HG03469 (cell line): ENCODE data around the gene SBK2.
"Not testable (repeated sequence)": the region's sequence is repeated elsewhere in the genome, so short reads cannot be mapped to it uniquely, and the experiment has no call there.

Experiments used
- ATAC-seq: cut with Tn5 transposase; IDR thresholded peaks from one replicate; pipeline ENCODE4 v1.9.1; 2021; ENCODE audit warnings: mild to moderate bottlenecking, moderate library complexity, moderate number of reproducible peaks; ENCODE audit not compliant: unreplicated experiment

Gene SBK2, protein sequence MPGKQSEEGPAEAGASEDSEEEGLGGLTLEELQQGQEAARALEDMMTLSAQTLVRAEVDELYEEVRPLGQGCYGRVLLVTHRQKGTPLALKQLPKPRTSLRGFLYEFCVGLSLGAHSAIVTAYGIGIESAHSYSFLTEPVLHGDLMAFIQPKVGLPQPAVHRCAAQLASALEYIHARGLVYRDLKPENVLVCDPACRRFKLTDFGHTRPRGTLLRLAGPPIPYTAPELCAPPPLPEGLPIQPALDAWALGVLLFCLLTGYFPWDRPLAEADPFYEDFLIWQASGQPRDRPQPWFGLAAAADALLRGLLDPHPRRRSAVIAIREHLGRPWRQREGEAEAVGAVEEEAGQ

DNA sequence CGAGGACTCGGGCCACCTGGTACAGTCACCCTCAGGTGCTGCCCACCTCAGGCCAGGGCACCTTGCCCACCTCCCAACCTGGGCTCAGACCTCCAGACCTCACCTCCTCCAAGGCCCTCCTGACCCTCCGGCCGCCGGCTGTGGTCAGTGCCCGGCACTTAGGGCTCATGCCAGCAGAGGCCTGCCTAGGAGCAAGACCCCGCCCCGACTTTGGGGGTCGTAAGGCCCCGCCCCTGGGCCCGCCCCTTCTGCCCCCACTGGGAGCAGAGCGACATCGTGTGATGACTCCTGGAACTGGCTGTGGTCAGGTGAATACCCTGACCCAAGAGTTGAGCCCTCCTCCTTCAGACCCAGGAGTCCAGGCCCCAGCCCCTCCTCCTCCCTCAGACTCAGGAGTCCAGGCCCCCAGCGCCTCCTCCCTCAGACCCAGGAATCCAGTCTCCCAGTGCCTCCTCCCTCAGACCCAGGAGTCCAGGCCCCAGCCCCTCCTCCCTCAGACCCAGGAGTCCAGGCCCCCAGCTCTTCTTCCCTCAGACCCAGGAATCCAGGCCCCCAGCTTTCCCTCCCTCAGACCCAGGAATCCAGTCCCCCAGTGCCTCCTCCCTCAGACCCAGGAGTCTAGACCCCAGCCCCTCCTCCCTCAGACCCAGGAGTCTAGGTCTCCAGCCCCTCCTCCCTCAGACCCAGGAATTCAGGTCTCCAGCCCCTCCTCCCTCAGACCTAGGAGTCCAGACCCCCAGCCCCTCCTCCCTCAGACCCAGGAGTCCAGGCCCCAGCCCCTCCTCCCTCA lies at the start of gene SBK2:
Gene SBK2, minus strand, starts transcription at position 183 of the 790 bp plus-strand sequence. CDS start 839 bp downstream, outside the sequence.
- ATAC-seq, result no peak

DNA sequence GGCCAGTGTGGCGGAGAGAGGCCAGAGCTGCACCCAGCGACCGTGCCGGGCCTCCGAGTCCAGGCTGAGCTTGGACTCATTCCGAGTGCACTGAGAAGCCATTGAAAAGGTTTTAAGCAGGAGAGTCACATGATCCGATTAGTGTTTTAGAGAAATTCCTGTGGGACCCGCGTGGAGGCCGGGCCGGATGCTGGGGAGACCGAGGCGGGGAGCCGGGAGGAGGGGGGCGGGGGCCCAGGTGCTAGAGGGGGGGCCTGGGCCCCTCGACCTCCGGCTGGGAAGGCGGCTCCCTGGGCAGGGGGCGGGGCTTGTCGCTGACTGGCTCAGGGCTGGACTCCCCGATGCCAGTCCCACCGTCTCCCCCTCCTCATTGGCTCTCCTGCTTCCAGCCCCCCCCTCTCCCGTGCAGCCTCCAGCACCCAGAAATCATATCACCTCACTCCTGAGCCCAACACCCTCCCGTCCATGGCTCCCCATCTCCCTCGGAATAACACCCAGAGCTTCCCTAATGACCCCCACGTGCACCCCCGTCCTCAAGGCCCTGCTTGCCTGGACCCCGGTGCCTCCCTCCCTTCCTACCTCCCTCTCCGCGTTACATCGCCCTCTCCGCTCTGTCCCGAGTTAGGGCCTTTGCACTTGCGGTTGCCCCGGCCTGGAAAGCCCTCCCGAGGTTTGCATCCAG lies 48.9 kb upstream of the SBK2 start:
- ATAC-seq, result no peak

DNA sequence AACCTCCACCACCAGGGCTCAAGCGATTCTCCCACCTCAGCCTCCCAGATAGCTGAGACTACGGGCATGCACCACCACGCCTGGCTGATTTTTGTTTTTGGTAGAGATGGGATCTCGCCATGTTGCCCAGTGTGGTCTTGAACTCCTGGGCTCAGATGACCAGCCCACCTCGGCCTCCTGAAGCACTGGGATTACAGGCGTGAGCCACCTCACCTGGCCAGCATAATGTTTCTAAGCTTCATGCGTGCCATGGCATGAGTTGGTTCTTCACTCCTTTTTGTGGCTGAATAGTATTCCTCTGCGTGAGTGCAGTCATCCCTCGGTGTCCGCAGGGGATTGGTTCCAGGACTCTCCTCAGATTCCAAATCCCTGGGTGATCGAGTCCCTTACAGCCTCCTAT lies 47.9 kb upstream of the SBK2 start:
- ATAC-seq, result no peak

DNA sequence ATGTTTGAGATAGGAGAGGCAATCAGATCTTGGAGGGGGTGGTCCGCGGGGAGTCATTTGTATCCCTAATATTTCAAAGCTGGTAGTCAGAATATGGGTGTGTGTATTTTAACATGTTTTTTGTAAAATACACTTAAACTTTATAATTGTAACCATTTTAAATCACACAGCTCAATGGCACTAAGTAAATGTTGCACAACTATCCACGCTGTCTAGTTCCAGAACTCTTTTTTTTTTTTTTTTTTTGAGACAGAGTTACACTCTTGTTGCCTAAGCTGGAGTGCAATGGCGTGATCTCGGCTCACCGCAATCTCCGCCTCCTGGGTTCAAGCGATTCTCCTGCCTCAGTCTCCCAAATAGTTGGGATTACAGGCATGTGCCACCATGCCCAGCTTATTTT lies 47.0 kb upstream of the SBK2 start:
- not testable (repeated sequence) for ATAC-seq

DNA sequence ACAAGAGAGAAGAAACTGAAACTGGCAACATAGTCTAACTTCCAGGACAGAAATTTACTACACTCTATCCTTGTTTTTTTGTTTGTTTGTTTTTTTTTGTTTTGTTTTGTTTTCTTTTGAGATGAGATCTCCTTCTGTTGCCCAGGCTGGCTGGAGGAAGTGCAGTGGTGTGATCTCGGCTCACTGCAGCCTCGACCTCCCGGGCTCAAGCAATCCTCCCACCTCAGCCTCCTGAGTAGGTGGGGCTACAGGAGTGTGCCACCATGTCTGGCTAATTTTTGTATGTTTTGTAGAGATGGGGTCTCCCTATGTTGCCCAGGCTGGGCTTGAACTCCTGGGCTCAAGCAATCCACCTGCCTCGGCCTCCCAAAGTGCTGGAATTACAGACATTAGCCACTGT lies 45.4 kb upstream of the SBK2 start:
- not testable (repeated sequence) for ATAC-seq

DNA sequence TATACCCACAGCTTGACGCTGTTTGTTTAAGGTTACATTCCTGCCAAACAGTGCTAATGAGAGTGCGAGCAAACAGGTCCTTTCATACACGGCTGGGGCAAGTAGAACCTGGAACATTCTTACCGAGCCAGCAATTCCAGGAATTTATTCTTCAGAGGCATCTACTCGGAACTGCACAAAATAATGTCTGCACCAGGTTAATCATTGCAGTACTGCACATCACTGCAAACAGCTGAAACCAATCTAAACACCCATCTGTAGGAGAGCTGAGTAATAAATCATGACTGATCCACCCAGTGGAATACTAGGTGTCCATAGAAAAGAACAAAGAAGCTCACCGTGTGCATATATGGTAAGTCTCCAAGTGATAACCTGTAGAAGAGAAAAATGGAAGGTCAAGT lies 44.9 kb upstream of the SBK2 start:
- no peak for ATAC-seq

DNA sequence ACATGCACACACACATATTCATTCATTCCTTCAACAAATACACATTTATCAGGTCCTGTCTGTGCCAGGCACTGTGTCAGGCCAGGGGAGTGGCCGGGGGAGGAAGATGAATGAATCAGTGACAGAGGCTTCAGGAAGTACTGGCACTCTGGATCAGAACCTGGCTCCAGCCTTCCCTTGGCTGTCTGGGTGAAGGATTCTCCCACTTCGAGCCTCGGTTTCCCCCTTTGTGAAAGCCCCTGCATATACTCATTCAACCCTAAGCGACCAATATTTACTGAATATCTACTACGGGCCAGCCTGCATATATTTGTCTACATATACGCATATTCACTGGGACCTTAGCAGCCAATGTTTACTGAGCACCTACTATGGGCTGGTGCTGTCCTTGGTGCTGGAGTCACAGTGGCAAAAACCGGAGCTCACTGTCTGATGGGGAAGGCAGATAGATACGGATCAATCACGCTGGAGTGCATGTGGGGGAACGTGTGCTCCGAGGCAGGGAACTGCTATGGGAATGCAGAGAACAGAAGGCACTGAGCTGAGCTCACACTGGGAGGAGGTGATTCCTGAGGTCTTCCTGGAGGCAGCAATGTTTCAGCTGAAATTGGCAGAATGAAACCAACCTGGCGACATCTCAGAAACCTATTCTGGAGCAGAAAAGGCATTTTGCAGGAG lies 44.4 kb upstream of the SBK2 start:
- ATAC-seq, result no peak

DNA sequence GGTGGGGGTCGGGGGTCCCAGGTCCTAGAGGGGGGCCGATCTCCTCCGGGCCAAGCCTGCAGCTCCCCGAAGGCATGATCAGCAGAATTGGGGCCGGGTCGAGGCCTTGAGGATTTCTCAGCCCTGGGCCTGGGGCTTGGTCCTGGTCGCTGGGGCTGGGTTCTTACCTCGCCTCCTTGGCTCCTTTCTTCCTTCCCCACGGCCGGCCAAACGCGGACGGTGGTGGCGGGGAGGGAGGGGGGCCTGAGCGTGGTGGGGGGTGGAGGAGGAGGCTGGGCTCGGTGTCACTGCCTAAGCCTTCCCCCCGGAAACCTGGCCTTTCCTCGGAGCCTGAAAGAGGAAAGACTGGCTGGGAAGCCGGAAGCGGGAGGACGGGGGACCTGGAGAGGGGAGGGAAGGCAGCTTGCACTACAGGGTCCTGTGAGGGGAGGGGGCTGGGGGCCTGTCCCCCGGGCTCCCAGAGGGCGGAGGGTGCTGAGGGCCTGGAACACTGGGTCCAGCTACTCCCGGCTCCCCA lies 43.8 kb upstream of the SBK2 start, which contains the start of gene ZNF579:
Gene ZNF579, minus strand, starts transcription at position 221 of the 517 bp plus-strand sequence. CDS start 1,209 bp downstream, outside the sequence.
- no peak for ATAC-seq

DNA sequence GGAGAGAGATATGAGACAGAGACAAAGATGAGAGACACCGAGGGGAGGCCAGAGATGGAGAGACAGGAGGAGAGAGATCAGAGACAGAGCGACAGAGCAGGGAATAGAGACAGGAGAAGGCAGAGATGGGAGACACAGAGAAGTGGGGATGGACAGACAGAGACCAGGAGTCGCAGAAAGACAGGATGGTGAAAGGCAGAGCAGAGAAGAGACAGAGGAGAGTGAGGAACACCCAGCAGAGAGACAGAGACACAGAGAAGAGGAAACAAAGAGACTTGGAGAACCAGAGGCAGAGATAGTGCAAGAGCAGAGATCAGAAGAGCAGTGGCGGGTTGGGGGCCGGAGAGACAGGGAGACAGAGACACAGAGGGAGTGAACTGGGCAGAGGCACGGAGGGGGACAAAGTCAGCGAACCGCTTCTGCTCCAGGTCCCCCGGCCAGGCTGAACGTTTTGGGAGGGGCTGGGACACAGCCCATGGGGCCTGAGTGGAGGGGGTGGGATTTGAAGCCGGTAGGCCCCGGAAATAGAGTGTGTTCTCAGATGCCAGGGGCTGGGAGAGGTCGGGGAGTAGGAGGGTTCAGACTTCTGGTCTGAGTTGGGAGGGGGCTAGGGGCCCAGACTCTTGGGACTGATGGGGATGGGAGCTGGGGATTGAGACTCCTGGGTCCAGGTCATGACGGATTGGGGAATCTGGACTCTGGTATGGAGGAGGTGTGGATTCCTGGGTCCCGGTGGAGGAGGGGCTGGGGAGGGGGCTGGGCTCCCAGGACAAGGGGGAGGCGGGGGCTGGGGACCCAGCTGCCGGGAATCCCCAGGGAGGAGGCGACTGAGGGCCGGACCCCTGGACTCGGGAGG lies 43.1 kb upstream of the SBK2 start:
- no peak for ATAC-seq

DNA sequence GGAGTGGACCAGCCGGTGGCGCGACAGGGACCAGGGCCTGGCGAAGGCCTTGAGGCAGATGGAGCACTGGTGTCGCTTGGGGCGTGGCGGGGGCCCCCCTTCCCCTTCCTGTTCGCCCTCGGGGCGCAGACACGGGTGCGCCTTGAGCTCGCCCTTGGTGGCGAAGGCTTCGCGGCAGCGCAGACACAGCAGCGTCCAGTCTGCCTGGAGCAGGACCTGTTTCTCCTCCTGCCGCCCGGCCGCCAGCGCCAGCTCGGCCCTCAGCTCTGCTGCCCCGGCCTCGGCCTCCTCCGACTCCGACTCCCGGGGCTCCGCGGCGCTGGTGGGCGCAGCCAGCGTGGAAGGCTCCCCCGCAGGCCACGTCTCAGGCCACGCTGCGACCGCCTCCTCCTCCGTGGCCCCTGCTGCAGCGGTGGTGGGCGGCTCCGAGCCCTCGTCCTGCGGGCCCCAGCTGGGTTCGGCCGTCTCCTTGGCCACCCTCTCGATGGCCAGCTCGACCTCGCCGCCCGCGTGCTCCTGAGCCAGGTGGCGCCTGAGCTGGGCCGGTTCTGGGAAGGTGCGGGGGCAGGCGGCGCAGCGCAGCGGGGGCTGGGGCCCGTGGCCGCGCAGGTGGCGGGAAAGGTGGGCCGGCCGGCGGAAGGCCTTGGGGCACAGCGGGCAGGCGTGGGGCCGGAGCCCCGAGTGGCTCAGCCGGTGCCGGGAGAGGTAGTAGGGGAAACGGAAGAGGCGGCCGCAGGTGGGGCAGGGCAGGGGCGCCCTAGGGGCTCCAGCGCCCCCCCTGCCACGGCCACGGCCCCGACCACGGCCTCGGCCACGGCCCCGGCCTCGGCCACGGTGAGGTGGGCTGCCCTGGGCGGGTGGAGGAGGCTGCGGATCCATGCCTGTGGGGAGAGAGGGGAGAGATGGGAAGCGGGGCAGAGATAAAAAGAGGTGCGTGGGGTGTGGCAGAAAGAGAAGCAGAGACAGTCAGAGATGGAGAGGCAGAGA lies 42.1 kb upstream of the SBK2 start:
- no peak for ATAC-seq

DNA sequence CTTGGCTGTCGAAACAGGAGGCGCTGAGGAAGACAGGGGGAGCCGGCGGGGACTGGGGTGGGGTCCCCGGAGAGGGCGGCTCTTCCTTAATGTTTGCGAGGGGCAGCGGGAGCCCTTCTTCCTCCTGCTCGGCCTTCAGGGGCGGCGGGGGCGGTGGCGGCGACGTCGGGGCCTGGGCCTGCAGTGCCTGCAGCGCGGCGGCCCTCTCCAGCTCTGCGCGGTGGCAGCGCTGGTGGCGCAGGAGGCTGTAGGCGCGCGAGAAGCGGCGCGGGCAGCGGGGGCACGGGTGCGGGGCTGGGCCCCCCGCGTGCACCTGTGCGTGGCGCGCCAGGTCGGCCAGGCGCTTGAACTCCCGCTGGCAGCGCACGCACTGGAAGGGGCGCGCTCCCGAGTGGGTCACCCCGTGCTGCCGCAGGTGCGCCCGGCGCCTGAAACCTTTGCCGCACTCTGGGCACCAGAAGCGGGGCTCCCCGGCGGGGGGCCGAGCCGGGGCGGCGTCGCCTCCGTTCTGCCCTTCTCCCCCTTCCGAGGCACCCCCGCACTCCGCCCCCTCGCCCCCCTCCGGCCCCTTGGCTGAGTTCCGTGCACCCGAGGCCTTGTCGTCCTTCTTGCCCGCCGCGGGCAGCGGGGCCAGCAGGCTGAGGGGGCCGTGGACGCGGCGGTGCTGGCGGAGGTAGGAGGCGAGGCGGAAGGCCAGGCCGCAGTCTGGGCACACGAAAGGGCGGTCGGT lies 41.3 kb upstream of the SBK2 start:
- no peak for ATAC-seq

DNA sequence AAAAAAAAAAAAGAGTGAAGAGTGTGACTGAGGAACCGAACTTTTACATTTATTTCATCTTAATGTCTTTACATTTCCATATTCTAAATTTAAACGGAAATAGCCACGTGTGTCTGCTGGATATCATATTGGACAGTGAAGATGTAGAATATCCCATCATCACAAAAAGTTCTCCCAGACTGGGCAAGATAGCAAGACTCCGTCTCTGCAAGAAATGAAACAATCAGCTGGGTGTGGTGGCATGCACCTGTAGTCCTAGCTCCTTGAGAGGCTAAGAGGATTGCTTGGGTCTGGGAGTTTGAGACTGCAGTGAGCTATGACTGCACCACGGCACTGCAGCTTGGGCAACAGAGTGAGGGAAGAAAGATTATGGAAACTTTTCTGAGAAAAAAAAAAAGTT lies 39.8 kb upstream of the SBK2 start:
- no peak for ATAC-seq

DNA sequence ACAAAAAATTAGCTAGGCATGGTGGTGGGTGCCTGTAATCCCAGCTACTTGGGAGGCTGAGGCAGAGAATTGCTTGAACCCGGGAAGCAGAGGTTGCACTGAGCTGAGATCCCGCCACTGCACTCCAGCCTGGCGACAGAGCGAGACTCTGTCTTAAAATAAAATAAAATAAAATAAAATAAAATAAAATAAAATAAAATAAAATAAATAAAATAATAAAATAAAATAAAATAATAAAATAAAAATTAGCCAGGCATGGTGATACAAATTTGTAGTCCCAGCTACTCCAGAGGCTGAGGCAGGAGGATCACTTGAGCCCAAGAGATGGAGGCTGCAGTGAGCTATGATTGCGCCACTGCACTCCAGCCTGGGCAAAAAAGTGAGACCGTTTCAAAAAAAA lies 37.0 kb upstream of the SBK2 start:
- ATAC-seq, result not testable (repeated sequence)

DNA sequence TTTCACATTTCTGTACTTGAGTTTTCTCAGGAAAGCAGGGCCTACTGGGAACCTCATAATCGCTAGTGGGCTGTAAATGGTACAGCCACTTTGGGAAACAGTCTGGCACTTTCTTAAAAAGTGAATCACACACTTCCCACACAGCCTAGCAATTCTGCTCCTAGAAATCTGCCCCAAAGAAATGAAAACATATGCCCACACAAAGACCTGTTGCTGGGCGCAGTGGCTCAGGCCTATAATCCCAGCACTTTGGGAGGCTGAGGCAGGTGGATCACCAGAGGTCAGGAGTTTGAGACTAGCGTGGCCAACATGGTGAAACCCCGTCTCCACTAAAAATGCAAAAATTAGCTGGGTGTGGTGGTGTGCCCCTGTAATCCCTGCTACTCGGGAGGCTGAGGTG lies 32.5 kb upstream of the SBK2 start:
- ATAC-seq, result not testable (repeated sequence)

DNA sequence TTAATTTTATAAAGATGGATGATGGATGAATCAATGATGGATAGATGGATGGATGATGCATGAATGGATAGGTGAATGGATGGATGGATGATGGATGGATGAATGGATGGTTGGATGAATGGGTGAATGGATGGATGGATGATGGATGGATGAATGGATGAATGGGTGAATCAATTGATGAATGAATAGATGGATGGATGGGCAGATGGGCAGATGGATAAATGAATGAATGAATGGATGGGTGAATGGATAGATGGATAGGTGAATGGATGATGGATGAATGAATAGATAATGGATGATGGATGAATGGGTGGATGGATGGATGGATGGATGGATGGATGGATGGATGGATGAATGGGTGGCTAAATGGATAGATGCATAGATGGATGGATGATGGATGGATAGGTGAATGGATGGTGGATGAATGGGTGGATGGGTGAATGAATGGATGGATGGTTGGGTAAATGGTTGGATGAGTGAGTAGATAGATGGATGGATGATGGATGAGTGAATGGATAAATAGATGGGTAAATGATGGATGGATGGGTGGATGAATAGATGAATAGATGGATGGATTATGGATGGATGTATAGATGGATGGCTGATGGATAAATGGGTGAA lies 30.9 kb upstream of the SBK2 start:
- no peak for ATAC-seq

DNA sequence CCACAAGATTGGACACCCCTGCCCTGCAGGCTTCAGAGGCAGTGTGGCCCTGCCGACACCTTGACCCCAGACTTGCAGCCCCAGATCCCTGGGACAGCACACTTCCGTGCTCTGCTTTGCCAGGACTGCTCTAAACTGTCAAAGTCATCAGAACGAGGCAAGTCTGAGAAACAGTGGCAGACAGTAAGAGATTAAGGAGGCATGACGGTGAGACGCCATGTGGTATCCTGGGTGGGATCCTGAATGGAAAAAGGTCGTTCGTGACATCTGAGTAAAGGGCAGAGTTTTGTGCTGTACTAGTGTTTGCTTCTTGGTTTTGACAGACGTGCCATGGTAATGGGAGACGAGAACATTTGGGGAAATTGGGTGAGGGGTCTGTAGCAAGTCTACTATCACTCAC lies 29.9 kb upstream of the SBK2 start:
- no peak for ATAC-seq

DNA sequence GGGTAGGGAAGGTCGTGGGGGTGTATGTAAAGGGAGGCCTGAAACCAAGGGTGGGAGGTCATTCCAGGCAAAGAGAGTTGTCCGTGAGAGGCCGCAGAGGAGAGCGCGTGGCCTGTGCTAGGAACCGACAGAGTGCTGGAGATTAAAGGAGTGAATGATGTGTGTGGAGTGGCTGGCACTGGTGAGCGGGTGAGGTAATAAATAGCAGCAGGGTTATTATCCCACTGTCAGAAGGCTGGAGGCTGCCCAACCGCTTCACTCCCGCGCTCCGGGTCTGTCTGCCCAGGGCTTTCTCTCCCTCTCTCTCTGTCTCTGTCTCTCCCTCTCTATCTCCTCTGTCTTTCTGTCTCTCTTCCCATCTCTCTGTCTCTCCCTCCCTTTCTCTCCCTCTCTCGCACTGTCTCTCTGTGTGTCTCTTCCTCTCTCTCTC lies 26.3 kb upstream of the SBK2 start:
- ATAC-seq, result no peak
